Ishikawa (cell line): ENCODE results near the gene HINT2.

ENCODE experiments used
- CEBPB ChIP-seq: IDR thresholded peaks from 2 replicates; pipeline ENCODE4 v1.6.1; 2012
- CREB1 ChIP-seq: IDR thresholded peaks from 2 replicates; pipeline ENCODE4 v1.6.1; 2012; ENCODE audit warnings: low read depth
- EGR1 ChIP-seq: IDR thresholded peaks from 2 replicates; pipeline ENCODE4 v1.6.1; 2012
- EP300 ChIP-seq: IDR thresholded peaks from 2 replicates; pipeline ENCODE4 v1.6.1; 2012; ENCODE audit warnings: borderline replicate concordance
- FOXM1 ChIP-seq: IDR thresholded peaks from 2 replicates; pipeline ENCODE4 v1.6.1; 2012; ENCODE audit warnings: low read depth, borderline replicate concordance
- NFIC ChIP-seq: IDR thresholded peaks from 2 replicates; pipeline ENCODE4 v1.6.1; 2012
- RAD21 ChIP-seq: IDR thresholded peaks from 2 replicates; pipeline ENCODE4 v1.6.1; 2012; ENCODE audit warnings: low read depth
- REST ChIP-seq: IDR thresholded peaks from 2 replicates; pipeline ENCODE4 v1.6.1; 2012; ENCODE audit warnings: low read depth, mild to moderate bottlenecking
- TAF1 ChIP-seq: IDR thresholded peaks from 2 replicates; pipeline ENCODE4 v1.6.1; 2012; ENCODE audit warnings: low read depth, mild to moderate bottlenecking
- TCF12 ChIP-seq: IDR thresholded peaks from 2 replicates; pipeline ENCODE4 v1.6.1; 2012; ENCODE audit warnings: low read depth
- TEAD4 ChIP-seq: IDR thresholded peaks from 2 replicates; pipeline ENCODE4 v1.6.1; 2012
- YY1 ChIP-seq: IDR thresholded peaks from 2 replicates; pipeline ENCODE4 v1.6.1; 2012; ENCODE audit warnings: low read depth
- ZBTB7A ChIP-seq: IDR thresholded peaks from 2 replicates; pipeline ENCODE4 v1.6.1; 2012; ENCODE audit warnings: low read depth
- TF ChIP-seq, protein P1 (sequence below): IDR thresholded peaks from 2 replicates; pipeline ENCODE4 v1.6.1; 2012
- TF ChIP-seq, protein P2 (sequence below): IDR thresholded peaks from 2 replicates; pipeline ENCODE4 v1.6.1; 2012

HINT2 gene

DNA sequence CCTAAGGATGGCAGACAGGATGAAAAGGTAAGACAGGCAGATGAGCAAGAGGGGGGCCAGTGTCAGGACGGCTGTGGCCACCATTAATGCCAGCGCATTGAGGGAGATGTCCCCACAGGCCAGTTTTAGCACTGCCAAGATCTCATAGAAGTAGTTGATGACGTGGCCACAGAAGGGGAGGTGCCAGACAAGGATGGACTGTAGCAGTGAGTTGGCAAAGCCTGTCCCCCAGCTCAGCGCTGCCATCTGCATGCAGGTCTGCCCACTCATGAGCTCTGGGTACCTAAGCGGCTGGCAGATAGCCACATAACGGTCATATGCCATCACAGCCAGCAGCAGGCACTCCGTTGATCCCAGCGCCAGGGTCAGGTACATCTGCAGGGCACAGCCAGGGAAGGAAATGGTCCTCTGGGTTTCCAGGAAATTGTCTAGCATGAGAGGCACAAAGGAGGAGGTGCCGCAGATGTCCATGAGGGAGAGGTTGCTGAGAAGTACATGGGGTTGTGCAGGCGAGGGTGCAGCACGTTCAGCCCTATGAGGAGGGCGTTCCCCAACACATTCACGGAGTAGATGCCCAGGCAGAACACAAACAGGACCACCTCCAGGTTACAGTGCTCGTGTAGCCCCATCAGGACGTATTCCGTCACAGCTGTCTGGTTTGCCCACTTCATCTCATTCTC is 44.6 kb upstream of the HINT2 start:
- TF ChIP-seq YY1, result no peak

GRCh38 chr9:35858458-35858857 is 43.6 kb upstream of the HINT2 start:
- TF ChIP-seq FOXM1, result no peak
- no peak for TF ChIP-seq TAF1
- TF ChIP-seq ZBTB7A, result no peak
- no peak for TF ChIP-seq TEAD4
- no peak for TF ChIP-seq CREB1
- TF ChIP-seq TCF12, result no peak
- TF ChIP-seq REST, result no peak
- TF ChIP-seq YY1, result no peak
- no peak for TF ChIP-seq EP300
- TF ChIP-seq EGR1, result no peak
- TF ChIP-seq NFIC, result no peak
- TF ChIP-seq CEBPB, result no peak
- TF ChIP-seq, protein P1, sequence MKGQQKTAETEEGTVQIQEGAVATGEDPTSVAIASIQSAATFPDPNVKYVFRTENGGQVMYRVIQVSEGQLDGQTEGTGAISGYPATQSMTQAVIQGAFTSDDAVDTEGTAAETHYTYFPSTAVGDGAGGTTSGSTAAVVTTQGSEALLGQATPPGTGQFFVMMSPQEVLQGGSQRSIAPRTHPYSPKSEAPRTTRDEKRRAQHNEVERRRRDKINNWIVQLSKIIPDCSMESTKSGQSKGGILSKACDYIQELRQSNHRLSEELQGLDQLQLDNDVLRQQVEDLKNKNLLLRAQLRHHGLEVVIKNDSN, result no peak
- TF ChIP-seq, protein P2, sequence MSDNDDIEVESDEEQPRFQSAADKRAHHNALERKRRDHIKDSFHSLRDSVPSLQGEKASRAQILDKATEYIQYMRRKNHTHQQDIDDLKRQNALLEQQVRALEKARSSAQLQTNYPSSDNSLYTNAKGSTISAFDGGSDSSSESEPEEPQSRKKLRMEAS, result no peak
- TF ChIP-seq RAD21, result no peak

DNA sequence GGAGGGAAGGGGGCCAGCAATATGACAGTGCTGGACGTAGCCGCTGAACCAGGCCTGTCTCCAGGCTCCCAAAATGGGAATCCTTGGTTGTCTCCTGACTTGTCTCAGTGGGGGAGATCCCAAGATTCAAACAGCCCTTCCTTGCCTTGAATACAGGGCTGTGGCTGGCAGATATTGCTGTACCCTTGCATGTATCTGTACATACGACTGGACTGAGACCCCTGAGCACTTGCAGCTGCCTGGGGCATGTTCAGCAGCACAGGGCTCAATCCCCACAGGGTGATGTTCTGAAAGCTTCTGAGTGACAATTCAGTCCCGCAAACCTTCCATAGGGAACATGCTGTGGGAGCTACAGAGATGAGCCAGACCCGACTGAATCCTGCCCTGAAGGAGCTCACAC is 42.0 kb upstream of the HINT2 start:
- TF ChIP-seq TAF1 (no peak), EGR1 (no peak), TCF12 (no peak), YY1 (no peak)
- TF ChIP-seq, protein P1, result no peak
- TF ChIP-seq, protein P2, result no peak

DNA sequence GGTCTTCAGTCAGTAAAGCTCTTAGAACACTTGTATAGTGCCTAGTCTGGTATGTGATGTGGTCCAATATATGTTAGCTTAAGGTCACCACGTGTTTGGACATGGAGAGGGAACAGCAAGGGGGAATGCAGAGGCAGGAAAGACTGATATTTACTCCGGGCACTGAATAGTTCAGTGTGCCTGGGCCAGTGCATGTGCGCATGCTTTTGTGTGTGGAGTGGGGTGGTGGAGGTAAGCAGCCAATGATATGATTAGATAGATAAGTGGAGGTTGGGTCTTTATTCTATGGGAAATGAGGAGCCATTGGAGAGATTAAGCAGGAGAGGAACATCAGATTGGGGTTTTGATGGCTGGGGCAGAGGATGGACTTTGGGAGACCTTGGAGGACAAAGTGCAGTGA is 41.4 kb upstream of the HINT2 start:
- TF ChIP-seq, protein P1, result no peak
- no peak for TF ChIP-seq TCF12
- TF ChIP-seq TEAD4, result no peak
- no peak for TF ChIP-seq RAD21
- no peak for TF ChIP-seq CREB1
- no peak for TF ChIP-seq EP300
- TF ChIP-seq CEBPB, result no peak
- no peak for TF ChIP-seq NFIC
- no peak for TF ChIP-seq REST
- TF ChIP-seq EGR1, result no peak
- no peak for TF ChIP-seq ZBTB7A
- no peak for TF ChIP-seq TAF1

DNA sequence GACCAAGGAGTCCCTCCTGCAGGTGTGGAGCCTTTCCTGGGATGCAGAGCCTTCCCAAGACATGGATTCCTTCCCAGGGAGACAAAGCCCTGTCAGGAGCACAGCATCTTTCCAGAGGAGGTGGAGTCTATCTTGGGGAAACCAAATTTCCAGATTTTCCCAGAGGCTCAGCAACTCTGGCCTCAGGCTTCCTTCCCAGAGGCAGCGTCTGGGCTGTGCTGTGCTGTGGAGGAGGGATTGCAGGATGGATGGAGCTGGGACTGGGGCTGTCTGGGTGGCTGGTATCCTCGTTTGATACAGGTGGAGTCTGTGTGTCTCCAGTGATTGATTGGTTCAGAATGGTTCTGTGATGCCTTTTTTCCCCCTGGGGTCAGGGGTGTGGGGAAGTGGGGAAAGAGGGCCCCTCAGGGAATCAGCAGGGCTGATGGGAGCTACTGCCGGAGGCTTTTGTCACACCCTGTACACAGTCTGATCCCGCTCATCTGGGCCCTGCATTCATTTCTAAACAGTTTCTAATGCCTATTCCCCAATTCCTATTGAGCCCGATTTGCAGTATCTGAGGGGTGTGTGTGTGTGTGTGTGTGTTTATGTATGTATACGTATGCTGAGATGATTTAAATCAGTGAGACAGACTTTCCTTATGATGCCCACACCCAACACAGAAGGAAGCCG is 39.4 kb upstream of the HINT2 start:
- TF ChIP-seq TAF1, result no peak
- no peak for TF ChIP-seq EP300
- TF ChIP-seq YY1, result no peak
- TF ChIP-seq TEAD4, result no peak
- TF ChIP-seq, protein P2, result no peak
- TF ChIP-seq, protein P1, result no peak
- TF ChIP-seq ZBTB7A, result no peak
- no peak for TF ChIP-seq TCF12
- no peak for TF ChIP-seq REST
